GM21723 (cell line): ENCODE results near the gene SKI.
"Not testable (repeated sequence)": the region's sequence is repeated elsewhere in the genome, so short reads cannot be mapped to it uniquely, and the experiment has no call there.

ENCODE experiments used
- ATAC-seq: cut with Tn5 transposase; IDR thresholded peaks from one replicate; pipeline ENCODE4 v1.9.1; 2021; ENCODE audit warnings: mild to moderate bottlenecking, moderate library complexity; ENCODE audit not compliant: unreplicated experiment

The SKI gene

GRCh38 chr1:2259668-2260402 lies 31.7 kb downstream of the SKI start:
- ATAC-seq = no peak

DNA sequence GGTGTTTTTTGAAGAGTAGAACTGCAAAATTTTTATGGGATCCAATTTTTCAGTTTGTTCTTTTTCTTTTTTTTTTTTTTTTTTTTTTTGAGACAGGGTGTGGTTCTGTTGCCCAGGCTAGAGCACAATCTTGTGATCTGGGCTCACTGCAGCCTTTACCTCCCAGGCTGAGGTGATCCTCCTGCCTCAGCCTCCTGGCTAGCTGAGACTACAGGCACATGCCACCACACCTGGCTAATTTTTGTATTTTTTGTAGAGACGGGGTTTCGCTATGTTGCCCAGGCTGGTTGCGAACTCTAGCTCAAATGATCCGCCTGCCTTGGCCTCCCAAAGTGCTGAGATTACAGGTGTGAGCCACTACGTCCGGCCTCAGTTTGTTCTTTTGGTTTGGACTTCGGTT lies 32.4 kb downstream of the SKI start:
- not testable (repeated sequence) for ATAC-seq

- ATAC-seq = no peak
Measured at GRCh38 chr1:2260917-2261316, 32.8 kb downstream of the SKI start.

- ATAC-seq = not testable (repeated sequence)
Measured at GRCh38 chr1:2261476-2262395, 33.6 kb downstream of the SKI start.

GRCh38 chr1:2266301-2266975 lies 38.3 kb downstream of the SKI start:
- ATAC-seq = no peak

- ATAC-seq = no peak
Measured at GRCh38 chr1:2267051-2267830, 39.1 kb downstream of the SKI start.

- ATAC-seq = no peak
Measured at GRCh38 chr1:2267862-2268261, 39.7 kb downstream of the SKI start.

GRCh38 chr1:2268285-2269056 lies 40.4 kb downstream of the SKI start:
- ATAC-seq = no peak

- ATAC-seq = no peak
Measured at GRCh38 chr1:2269193-2269921, 41.2 kb downstream of the SKI start.

- ATAC-seq = no peak
Measured at GRCh38 chr1:2269922-2270259, 41.8 kb downstream of the SKI start.

DNA sequence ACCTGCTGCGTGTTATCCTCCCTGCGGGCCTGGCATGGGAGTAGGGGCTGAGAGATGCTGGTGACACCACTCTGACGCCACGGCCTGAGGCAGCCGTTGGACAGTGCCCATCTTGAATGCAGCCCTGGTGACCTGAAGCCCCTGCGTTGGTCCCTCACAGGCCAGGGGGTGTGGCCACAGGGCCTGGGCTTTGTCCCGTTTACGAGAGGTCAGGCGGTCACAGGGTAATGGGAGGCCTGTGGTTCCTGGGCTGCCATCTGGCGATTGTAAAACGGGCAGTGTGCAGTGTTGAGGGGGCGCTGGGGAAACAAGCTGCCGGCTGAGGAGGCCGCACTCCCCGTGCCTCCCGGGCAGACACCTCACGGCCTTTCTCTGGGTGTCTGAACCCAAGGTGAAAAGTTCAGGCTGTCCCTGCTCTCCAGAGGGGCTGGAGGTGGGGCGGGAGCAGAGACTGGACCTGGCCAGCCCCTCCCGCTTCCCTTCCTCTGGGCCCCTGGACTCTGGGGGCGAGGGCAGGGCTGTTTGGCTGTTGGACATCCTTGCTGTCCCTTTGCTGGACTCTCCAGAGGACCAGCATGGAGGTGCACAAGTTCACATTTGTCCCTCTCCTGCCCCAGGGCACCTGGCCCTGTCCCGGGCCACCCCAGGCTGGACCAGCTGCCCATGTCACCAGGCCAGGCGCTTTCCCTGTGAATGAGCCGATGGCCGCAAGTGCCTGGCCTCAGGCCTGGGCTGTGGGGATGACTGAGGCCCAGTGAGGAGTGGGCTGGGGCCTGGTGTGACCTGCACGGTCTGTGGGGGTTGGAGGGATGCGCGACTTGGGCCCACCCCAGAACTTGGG lies 42.4 kb downstream of the SKI start:
- ATAC-seq = no peak

GRCh38 chr1:2271211-2271721 lies 43.1 kb downstream of the SKI start:
- ATAC-seq = no peak

DNA sequence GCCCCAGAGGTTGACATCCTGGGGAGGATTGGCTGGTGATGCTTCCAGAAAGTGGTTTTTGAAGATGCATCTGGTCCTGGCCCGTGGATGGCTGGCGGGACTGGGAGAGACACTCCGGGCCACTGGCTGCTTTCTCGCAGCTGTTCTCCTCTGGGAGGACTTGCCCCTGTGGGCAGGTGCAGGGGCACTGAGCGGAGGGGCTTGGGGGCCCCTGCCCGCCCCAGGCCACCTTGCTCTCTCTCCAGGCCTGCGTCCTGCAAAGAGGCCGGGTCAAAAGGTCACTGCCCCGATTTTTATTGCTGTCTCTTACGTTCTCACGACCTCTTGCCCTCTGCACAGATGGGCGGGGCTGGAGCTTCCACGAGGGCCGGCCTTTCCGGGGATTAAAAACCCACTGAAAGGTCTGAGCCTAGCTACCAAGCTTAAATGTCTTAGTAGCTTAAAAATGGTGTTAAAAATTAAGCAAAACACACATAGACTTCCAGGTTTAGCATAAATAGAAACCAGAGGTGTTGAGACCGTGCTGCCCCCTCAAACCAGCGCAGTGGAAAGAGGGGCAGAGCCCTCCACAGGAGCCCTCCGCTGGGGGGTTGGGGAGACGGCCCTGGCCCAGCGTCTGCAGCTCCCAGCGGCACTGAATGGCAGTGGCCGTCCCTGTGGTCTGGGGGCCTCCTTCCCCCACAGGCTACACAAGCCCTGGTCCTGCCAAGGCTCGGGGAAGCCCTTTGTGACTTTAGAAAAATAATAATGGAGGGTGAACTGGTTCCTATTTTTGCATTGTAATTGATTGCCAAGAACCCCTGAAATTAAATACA lies 43.9 kb downstream of the SKI start:
- no peak for ATAC-seq

- ATAC-seq = no peak
Measured at GRCh38 chr1:2272686-2273400, 44.7 kb downstream of the SKI start.

- ATAC-seq = no peak
Measured at GRCh38 chr1:2273401-2274090, 45.4 kb downstream of the SKI start.

- no peak for ATAC-seq
Measured at GRCh38 chr1:2274231-2274928, 46.3 kb downstream of the SKI start.
